GM12865 (cell line): ENCODE measurements around the gene CCDC152.

Experiments
- DNase-seq: peaks from one replicate; pipeline ENCODE4 v3.0.0; 2010; ENCODE audit warnings: low read depth
- H3K4me3 ChIP-seq: 2 replicates; pipeline ENCODE4 v1.5.1; 2011; ENCODE audit warnings: mild to moderate bottlenecking, low read depth, low read length, control low read depth
- CTCF ChIP-seq: IDR thresholded peaks from 2 replicates; pipeline ENCODE4 v1.5.1; 2011; ENCODE audit warnings: low read length, control low read depth, low read depth, inconsistent platforms; ENCODE audit not compliant: insufficient read depth; ENCODE audit errors: missing control alignments

CCDC152 gene

DNA sequence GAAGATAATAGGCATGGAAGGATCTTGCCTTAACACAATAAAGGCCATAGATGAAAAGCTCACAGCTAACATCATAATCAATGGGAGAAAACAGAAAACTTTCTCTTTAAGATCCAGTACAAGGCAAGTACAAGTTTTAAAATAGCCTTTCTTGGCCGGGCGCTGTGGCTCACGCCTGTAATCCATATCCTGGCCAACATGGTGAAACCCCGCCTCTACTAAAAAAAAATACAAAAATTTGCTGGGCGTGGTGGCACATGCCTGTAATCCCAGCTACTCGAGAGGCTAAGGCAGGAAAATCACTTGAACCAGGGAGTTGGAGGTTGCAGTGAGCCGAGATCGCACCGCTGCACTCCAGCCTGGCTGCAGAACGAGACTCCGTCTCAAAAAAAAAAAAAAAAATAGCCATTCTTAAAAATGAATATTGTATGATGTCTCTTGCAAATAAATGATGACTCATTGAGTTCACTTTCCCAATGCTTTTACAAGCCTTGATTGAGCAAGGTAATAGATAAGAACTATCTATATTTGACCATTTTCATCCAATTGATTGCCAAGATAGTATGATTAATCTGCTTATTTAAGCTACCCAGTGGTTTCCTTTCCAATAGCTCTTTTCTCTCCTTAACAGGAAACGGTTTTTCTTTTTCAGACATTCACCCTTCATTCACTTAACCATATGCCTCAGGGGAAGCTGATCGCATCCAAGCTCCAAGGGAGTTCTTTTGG lies 15.8 kb downstream of the CCDC152 start:
- H3K4me3 ChIP-seq: no peak overlapping the region
- no peak for DNase-seq
- TF ChIP-seq CTCF: no peak

GRCh38 chr5:42779083-42779482 lies 22.5 kb downstream of the CCDC152 start:
- no peak overlapping the region for H3K4me3 ChIP-seq
- TF ChIP-seq CTCF: no peak
- peak; percentile 9 for DNase-seq

GRCh38 chr5:42781584-42781983 lies 25.0 kb downstream of the CCDC152 start:
- TF ChIP-seq CTCF: no peak
- H3K4me3 ChIP-seq: no peak overlapping the region
- no peak for DNase-seq

- no peak for TF ChIP-seq CTCF
- H3K4me3 ChIP-seq: no peak overlapping the region
- DNase-seq: no peak
Observed at GRCh38 chr5:42784132-42784531, 27.5 kb downstream of the CCDC152 start.

- no peak for DNase-seq
- no peak for TF ChIP-seq CTCF
- no peak overlapping the region for H3K4me3 ChIP-seq
Observed at GRCh38 chr5:42785756-42786155, 29.1 kb downstream of the CCDC152 start.

- no peak for DNase-seq
- H3K4me3 ChIP-seq: no peak overlapping the region
- TF ChIP-seq CTCF: no peak
Observed at GRCh38 chr5:42787073-42787472, 30.5 kb downstream of the CCDC152 start.

GRCh38 chr5:42787845-42788244 lies 31.2 kb downstream of the CCDC152 start:
- DNase-seq: no peak
- no peak overlapping the region for H3K4me3 ChIP-seq
- TF ChIP-seq CTCF: no peak
